NB4 (cell line): Measurements from ENCODE around the gene DTX3L.

ENCODE experiments used
- DNase-seq: peaks from one replicate; pipeline ENCODE4 v3.0.0; 2010; ENCODE audit warnings: low read depth
- H3K4me3 ChIP-seq: one replicate; pipeline ENCODE4 v1.5.1; 2011; ENCODE audit warnings: mild to moderate bottlenecking, low read depth, low read length, moderate library complexity
- CTCF ChIP-seq: IDR thresholded peaks from one replicate; pipeline ENCODE4 v1.5.1; 2012; ENCODE audit warnings: low read depth, low read length
- MYC ChIP-seq: IDR thresholded peaks from 2 replicates; pipeline ENCODE4 v1.6.1; 2011; ENCODE audit warnings: low read depth, low read length
- POLR2A ChIP-seq: IDR thresholded peaks from 2 replicates; pipeline ENCODE4 v1.6.1; 2011; ENCODE audit warnings: mild to moderate bottlenecking; ENCODE audit not compliant: insufficient read length; ENCODE audit errors: extremely low read depth
- TF ChIP-seq, protein P1 (sequence below): IDR thresholded peaks from 2 replicates; pipeline ENCODE4 v1.6.1; 2011; ENCODE audit warnings: low read depth, low read length

Gene DTX3L

GRCh38 chr3:122578069-122578740 lies 14.1 kb downstream of the DTX3L start:
- no peak for DNase-seq
- no peak overlapping the region for H3K4me3 ChIP-seq
- TF ChIP-seq MYC (no peak), CTCF (no peak), POLR2A (no peak)
- TF ChIP-seq, protein P1, sequence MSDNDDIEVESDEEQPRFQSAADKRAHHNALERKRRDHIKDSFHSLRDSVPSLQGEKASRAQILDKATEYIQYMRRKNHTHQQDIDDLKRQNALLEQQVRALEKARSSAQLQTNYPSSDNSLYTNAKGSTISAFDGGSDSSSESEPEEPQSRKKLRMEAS, result no peak

- no peak for DNase-seq
- H3K4me3 ChIP-seq, result no peak overlapping the region
- TF ChIP-seq, protein P1, result no peak
- TF ChIP-seq POLR2A, result no peak
- no peak for TF ChIP-seq MYC
- no peak for TF ChIP-seq CTCF
These were observed 16.3 kb downstream of the DTX3L start for GRCh38 chr3:122580470-122580869.

DNA sequence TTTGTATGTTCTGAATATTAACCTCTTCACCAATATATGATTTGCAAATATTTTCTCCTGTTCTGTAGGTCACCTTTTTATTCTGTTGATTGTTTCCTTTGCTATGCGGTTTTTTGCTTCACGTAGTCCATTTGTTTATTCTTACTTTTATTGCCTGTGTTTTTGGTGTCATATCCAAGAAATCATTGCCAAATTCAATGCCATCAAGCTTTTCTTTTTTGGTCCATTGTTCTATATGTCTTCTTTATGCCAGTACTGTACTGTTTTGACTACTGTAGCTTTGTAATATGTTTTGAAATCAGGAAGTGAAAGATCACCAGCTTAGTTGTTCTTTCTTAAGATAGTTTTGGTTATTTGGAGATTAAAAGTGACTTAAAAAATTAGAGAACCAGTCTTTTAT lies 17.5 kb downstream of the DTX3L start:
- no peak for DNase-seq
- H3K4me3 ChIP-seq, result no peak overlapping the region
- TF ChIP-seq, protein P1, result no peak
- TF ChIP-seq MYC, result no peak
- TF ChIP-seq CTCF, result no peak
- TF ChIP-seq POLR2A, result no peak

GRCh38 chr3:122582390-122582789 lies 18.3 kb downstream of the DTX3L start:
- no peak for DNase-seq
- TF ChIP-seq CTCF, result no peak
- no peak for TF ChIP-seq MYC
- no peak for TF ChIP-seq POLR2A
- TF ChIP-seq, protein P1, result no peak
- H3K4me3 ChIP-seq, result no peak overlapping the region

DNA sequence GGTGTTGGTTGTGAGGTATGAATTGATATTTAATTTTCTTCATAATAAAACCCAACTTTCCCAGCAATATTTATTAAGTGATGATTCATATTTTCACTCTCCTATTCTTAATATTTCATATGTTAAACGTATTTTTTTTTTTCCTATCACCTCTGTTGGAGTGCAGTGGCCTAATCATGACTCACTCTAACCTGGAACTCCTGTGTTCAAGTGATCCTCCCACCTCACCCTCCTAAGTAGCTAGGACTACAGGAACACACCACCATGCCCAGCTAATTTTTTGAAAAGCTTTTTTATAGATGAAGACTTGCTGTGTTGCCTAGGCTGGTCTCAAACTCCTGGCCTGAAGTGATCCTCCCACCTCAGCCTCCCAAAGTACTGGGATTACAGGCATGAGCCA lies 22.0 kb downstream of the DTX3L start:
- DNase-seq, result no peak

More for the DNA sequence above, 22.0 kb downstream of the DTX3L start:
- TF ChIP-seq MYC (no peak), CTCF (no peak), POLR2A (no peak)
- TF ChIP-seq, protein P1, result no peak
- no peak overlapping the region for H3K4me3 ChIP-seq
